OCI-LY3 (cell line): ENCODE data around the gene AKAP9.

Experiments
- EZH2phosphoT487 ChIP-seq: fragments of 200-600 bp; shearing (Covaris generic); IDR thresholded peaks from 2 replicates; pipeline ENCODE4 v1.6.1; 2018; ENCODE audit warnings: antibody characterized with exemption, mixed run types, low read depth
- TF ChIP-seq, protein P1 (sequence below): fragments of 200-600, 300-600 bp; sonication (generic); IDR thresholded peaks from 2 replicates; pipeline ENCODE4 v1.5.1; 2014; ENCODE audit warnings: antibody characterized with exemption, low read length, low read depth

DNA sequence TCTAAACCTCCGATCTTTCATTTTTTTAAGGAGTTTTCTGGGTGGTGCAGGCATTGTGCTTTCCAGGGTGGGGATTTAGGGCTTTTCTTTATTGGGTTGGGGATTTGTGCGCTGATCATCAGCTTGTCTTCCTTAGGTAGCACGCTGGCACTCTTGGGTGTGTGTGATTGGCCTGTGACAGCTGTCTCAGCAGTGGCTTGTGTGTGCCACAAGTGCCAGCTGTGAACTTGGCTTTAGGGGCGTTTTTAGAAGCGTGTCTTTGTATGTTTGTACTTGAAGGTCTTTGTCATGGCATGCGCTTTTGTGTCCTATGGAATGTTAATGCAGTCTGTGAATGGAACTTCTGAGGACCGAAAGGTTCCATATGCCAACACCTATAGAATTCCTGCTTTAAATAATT, 788 bp downstream of the AKAP9 start:
- TF ChIP-seq, protein P1, sequence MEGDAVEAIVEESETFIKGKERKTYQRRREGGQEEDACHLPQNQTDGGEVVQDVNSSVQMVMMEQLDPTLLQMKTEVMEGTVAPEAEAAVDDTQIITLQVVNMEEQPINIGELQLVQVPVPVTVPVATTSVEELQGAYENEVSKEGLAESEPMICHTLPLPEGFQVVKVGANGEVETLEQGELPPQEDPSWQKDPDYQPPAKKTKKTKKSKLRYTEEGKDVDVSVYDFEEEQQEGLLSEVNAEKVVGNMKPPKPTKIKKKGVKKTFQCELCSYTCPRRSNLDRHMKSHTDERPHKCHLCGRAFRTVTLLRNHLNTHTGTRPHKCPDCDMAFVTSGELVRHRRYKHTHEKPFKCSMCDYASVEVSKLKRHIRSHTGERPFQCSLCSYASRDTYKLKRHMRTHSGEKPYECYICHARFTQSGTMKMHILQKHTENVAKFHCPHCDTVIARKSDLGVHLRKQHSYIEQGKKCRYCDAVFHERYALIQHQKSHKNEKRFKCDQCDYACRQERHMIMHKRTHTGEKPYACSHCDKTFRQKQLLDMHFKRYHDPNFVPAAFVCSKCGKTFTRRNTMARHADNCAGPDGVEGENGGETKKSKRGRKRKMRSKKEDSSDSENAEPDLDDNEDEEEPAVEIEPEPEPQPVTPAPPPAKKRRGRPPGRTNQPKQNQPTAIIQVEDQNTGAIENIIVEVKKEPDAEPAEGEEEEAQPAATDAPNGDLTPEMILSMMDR, result no peak
- no peak for TF ChIP-seq EZH2phosphoT487
